HepG2 (cell line): ENCODE data around the gene LRP10. TPM values are rescaled to one million over a fixed set of nuclear protein-coding genes. Genes with fewer than 3 reads are reported as not detected.

ENCODE experiments used
- KDM2A ChIP-seq: sonication (generic); formaldehyde crosslinking; IDR thresholded peaks from 2 replicates; pipeline ENCODE4 v1.4.0; 2020; ENCODE audit warnings: low read depth, missing genetic modification reagents, borderline replicate concordance
- polyA plus RNA-seq, 8 experiments: library from polyadenylated mRNA; depleted of rRNA in 3 of 8; stranded (reverse) in 7 of 8; unstranded in 1 of 8; fragments of >200 nt; fragmentation: Illumina TruSeq in 4 of 8; extraction: Trizol in 4 of 8; gene quantifications; 2 replicates each; pipeline versions ENCODE4 v1.2.1 to v1.2.3, GENCODE V29; 2011 to 2016; ENCODE audit warnings: low read depth in 4 of 8, missing spikeins in 1 of 8, mixed read lengths in 1 of 8; ENCODE audit not compliant: insufficient read depth in 1 of 8
- total RNA-seq, 5 experiments: library from RNA; depleted of rRNA; stranded (reverse); fragments of >200 nt; fragmentation: Illumina TruSeq; extraction: Trizol; gene quantifications; 2 replicates each; pipeline ENCODE4 v1.2.3, GENCODE V29; 2016; ENCODE audit warnings: low read depth in 1 of 5
- TF ChIP-seq, protein P1 (sequence below): sonication (generic); formaldehyde crosslinking; IDR thresholded peaks from one replicate; pipeline ENCODE4 v1.5.1; 2020; ENCODE audit warnings: mild to moderate bottlenecking, missing genetic modification reagents; ENCODE audit errors: not compliant biosample characterization

LRP10 gene
- total and polyA plus RNA-seq, 2 of the 13 experiments (the other 11 are each of a cell fraction or from before 2014, with no cell fraction given): 16.9 to 45.2 TPM

DNA sequence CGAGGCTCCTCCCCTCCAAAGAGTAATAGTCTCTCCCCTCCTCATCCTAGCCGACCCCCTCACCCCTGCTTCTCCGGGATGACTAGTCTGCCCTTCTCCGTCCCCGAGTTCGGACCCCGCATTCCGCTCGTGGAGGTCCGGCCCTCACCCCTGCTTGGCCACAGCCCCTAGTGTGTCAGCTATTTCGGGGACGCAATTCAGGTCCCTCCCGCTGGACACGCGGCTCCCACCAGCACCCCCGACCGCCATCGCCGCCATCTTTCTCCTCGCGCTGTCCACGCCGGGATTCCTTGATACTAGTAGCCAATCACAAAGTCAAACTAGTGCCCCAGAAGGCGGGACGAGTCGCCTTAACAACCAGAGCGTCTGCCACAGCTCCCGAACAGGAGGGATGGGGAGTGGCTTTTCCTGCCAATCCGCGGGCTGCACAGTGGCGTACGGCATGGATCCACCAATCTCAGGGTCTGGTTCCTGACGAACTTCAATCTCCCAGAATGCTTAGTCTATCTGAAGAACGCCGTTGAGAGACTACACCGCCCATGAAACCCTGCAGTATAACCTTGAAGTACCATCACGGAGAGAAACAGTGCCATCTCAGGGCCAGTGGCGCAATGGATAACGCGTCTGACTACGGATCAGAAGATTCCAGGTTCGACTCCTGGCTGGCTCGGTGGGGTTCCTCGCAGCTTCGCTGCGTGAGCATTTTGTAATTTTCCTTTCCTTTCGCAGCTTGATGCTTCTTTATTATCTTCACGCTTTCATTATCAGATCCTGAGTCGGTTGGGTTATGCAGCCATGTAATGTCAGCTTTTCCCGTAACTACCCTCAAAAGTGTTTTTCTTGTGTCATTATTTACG, 57.8 kb downstream of the LRP10 start, which contains the start of gene PRMT5 (continued):
- TF ChIP-seq, protein P1, sequence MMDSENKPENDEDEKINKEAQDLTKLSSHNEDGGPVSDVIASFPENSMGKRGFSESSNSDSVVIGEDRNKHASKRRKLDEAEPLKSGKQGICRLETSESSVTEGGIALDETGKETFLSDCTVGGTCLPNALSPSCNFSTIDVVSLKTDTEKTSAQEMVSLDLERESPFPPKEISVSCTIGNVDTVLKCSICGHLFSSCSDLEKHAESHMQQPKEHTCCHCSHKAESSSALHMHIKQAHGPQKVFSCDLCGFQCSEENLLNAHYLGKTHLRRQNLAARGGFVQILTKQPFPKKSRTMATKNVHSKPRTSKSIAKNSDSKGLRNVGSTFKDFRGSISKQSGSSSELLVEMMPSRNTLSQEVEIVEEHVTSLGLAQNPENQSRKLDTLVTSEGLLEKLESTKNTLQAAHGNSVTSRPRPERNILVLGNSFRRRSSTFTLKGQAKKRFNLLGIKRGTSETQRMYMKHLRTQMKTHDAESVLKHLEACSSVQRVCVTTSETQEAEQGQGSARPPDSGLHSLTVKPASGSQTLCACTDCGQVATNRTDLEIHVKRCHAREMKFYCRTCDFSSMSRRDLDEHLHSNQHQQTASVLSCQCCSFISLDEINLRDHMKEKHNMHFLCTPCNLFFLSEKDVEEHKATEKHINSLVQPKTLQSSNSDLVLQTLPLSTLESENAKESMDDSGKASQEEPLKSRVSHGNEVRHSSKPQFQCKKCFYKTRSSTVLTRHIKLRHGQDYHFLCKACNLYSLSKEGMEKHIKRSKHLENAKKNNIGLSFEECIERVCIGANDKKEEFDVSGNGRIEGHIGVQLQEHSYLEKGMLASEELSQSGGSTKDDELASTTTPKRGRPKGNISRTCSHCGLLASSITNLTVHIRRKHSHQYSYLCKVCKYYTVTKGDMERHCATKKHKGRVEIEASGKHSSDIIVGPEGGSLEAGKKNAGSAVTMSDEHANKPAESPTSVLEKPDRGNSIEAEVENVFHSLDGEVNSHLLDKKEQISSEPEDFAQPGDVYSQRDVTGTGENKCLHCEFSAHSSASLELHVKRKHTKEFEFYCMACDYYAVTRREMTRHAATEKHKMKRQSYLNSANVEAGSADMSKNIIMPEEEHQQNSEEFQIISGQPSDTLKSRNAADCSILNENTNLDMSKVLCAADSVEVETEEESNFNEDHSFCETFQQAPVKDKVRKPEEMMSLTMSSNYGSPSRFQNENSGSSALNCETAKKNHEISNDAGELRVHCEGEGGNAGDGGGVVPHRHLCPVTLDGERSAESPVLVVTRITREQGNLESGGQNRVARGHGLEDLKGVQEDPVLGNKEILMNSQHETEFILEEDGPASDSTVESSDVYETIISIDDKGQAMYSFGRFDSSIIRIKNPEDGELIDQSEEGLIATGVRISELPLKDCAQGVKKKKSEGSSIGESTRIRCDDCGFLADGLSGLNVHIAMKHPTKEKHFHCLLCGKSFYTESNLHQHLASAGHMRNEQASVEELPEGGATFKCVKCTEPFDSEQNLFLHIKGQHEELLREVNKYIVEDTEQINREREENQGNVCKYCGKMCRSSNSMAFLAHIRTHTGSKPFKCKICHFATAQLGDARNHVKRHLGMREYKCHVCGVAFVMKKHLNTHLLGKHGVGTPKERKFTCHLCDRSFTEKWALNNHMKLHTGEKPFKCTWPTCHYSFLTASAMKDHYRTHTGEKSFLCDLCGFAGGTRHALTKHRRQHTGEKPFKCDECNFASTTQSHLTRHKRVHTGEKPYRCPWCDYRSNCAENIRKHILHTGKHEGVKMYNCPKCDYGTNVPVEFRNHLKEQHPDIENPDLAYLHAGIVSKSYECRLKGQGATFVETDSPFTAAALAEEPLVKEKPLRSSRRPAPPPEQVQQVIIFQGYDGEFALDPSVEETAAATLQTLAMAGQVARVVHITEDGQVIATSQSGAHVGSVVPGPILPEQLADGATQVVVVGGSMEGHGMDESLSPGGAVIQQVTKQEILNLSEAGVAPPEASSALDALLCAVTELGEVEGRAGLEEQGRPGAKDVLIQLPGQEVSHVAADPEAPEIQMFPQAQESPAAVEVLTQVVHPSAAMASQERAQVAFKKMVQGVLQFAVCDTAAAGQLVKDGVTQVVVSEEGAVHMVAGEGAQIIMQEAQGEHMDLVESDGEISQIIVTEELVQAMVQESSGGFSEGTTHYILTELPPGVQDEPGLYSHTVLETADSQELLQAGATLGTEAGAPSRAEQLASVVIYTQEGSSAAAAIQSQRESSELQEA (CRISPR knock-in tag): peak; percentile 98
- TF ChIP-seq KDM2A: peak; percentile 100
